ENCODE data around the gene SLC10A6. TPM values are rescaled to one million over a fixed set of nuclear protein-coding genes. Genes with fewer than 3 reads are reported as not detected.

Gene SLC10A6
- total and polyA plus RNA-seq, 8 donors, result 0.48 to 7.6 (median 1.5) TPM; not detected in 5

DNA sequence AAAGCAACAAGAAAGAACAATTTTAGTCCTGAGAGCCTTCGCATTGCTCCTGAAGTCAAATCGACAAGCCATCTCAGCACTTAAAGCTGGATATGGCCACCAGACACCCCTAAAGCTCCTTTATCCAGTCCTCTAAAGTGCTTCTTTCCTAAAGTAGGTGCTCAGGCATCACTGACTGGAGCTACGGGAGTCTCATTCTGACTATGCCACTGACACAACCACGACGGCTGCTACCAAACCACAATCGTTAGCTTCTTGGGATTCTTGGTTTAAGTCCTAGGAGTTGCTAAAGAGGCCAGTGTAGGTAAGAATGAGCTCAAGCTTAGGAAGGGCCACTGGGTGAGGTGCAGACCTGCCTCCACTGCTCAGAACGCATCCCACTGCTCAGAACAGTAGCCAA, 1.0 kb downstream of the SLC10A6 start:
- no peak for DNase-seq
- intact Hi-C loops (cut with DNase I; ENCODE audit: low total_unique reads), result no loop called here
- no peaks in the 10 kb centered on the region for H3K9me3 ChIP-seq
- peaks cover 0 to 10% (median 0%) of the 10 kb centered on the region in 4 donors for H3K4me1 ChIP-seq
- H3K4me3 ChIP-seq, result peak overlapping the region in 1 of 4 donors; percentile 1
- 69 to 81% (median 78%) methylated on average over 7 of the region's 7 CpGs for WGBS, 5 donors
- peak overlapping the region in 1 of 5 donors; percentile 6 for H3K27ac ChIP-seq
- no peaks in the 10 kb centered on the region for H3K36me3 ChIP-seq
- no peaks in the 10 kb centered on the region for H3K27me3 ChIP-seq
- TF ChIP-seq EP300 (IDR thresholded peaks at IDR 0.05) (no peak), POLR2AphosphoS5 (IDR thresholded peaks at IDR 0.05) (no peak), CTCF (IDR thresholded peaks at IDR 0.05) (no peak), POLR2A (IDR thresholded peaks at IDR 0.05) (no peak)

DNA sequence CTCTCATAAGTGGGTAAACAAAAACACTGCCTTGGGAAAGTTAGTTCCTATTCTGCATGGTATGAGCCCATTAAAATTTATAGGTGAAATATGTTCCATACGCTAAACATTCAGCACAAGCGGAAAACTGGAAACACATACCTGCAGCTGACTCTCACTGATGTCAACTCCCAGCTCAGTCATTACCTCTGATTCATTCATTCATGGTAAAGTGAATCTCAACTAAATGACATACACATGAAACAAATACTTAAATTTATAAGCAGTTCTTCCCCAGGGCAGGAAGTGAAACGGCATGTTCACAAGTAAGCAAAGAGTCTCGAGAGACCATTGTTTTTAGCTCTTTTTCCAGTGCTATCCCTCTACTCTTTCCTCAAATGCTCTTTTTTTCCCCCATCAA, 1.6 kb downstream of the SLC10A6 start:
- Histone ChIP-seq H3K4me3 (no peak overlapping the region), H3K4me1 (peaks cover 0 to 10% (median 0%) of the 10 kb centered on the region in 4 donors), H3K27me3 (no peaks in the 10 kb centered on the region), H3K36me3 (no peaks in the 10 kb centered on the region), H3K27ac (no peak overlapping the region), H3K9me3 (no peaks in the 10 kb centered on the region)
- intact Hi-C loops (cut with DNase I; ENCODE audit: low total_unique reads), result no loop called here
- no peak for DNase-seq
- no peak for TF ChIP-seq EP300 (IDR thresholded peaks at IDR 0.05)
- 76 to 88% (median 86%) methylated on average over 4 of the region's 4 CpGs for WGBS, 5 donors

- Histone ChIP-seq H3K4me1 (peaks cover 0 to 10% (median 0%) of the 10 kb centered on the region in 4 donors), H3K27me3 (no peaks in the 10 kb centered on the region), H3K27ac (no peak overlapping the region), H3K36me3 (no peaks in the 10 kb centered on the region), H3K9me3 (no peaks in the 10 kb centered on the region), H3K4me3 (no peak overlapping the region)
- DNase-seq, result no peak
- no peak for TF ChIP-seq CTCF (IDR thresholded peaks at IDR 0.05)
- no peak for TF ChIP-seq EP300 (IDR thresholded peaks at IDR 0.05)
- TF ChIP-seq POLR2A (IDR thresholded peaks at IDR 0.05), result no peak
- TF ChIP-seq POLR2AphosphoS5 (IDR thresholded peaks at IDR 0.05), result no peak
- intact Hi-C loops (cut with DNase I; ENCODE audit: low total_unique reads), result no loop called here
Observed at GRCh38 chr4:86846921-86847320, 2.3 kb downstream of the SLC10A6 start.

- Histone ChIP-seq H3K4me1 (peaks cover 0 to 10% (median 0%) of the 10 kb centered on the region in 4 donors), H3K9me3 (no peaks in the 10 kb centered on the region), H3K27ac (no peak overlapping the region), H3K27me3 (no peaks in the 10 kb centered on the region), H3K4me3 (no peak overlapping the region), H3K36me3 (no peaks in the 10 kb centered on the region)
- DNase-seq, result no peak
- TF ChIP-seq CTCF (IDR thresholded peaks at IDR 0.05) (no peak), POLR2AphosphoS5 (IDR thresholded peaks at IDR 0.05) (no peak), POLR2A (IDR thresholded peaks at IDR 0.05) (no peak), EP300 (IDR thresholded peaks at IDR 0.05) (no peak)
- intact Hi-C loops (cut with DNase I; ENCODE audit: low total_unique reads), result no loop called here
- 68 to 79% (median 74%) methylated on average over 5 of the region's 5 CpGs for WGBS, 5 donors
Observed at GRCh38 chr4:86845593-86845992, 3.6 kb downstream of the SLC10A6 start.

DNA sequence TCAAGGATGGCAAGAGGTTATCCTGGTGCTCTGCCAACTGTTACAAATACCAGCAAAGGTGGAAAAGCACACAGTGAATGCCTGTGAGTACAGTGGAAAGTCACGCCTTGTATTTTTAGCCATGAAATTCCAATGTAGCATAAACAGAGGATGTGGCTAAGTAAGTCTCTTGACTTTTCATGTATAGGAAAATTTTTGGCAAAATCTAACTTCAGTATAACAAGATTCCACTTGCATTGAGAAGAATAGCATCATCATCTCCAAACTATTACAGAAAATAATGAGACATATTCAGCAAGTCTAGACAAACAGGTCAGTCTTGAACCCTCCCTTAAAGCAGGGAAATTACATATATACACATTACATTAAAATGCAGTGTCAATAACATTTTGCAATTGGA, 7.9 kb downstream of the SLC10A6 start:
- H3K27me3 ChIP-seq, result no peaks in the 10 kb centered on the region
- TF ChIP-seq POLR2A (IDR thresholded peaks at IDR 0.05) (no peak), CTCF (IDR thresholded peaks at IDR 0.05) (no peak), EP300 (IDR thresholded peaks at IDR 0.05) (no peak)
- WGBS, 5 donors, result 56 to 76% (median 57%) methylated on average over 1 of the region's 1 CpG

More for the DNA sequence above, 7.9 kb downstream of the SLC10A6 start:
- Histone ChIP-seq H3K4me3 (no peak overlapping the region), H3K9me3 (no peaks in the 10 kb centered on the region), H3K27ac (no peak overlapping the region), H3K36me3 (no peaks in the 10 kb centered on the region), H3K4me1 (peaks cover 0 to under 1% (median 0%) of the 10 kb centered on the region in 4 donors)
- intact Hi-C loops (cut with DNase I; ENCODE audit: low total_unique reads), result no loop called here
- DNase-seq, result no peak

Measured in stomach (tissue), 9 donors.